ENCODE data around the gene SLC3A2.

The SLC3A2 gene

DNA sequence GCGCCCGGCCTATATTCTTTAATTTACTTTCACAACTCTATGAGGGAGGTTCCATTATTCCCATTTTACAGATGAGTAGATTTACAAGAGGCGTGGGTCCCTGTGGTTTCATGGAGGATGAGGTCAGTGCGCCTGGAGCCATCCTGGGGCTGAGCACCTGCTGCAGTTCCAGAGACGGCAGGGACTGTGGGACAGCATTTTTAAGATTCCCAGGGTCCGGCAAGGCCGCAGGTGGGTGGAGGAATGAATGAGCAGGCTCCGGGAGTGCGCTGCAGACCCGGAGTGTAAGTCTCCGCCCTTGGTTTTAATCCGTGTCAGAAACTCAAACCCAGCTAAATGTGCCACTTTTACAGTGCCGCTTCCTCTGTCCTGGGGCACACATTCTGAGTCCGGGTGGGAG lies 44.6 kb downstream of the SLC3A2 start:
- no peaks in the 10 kb centered on the region for H3K27me3 ChIP-seq (ENCODE audit: control insufficient read depth, insufficient read depth, low read length)
- H3K27ac ChIP-seq: no peak overlapping the region
- H3K9me3 ChIP-seq (ENCODE audit: control insufficient read depth, low read length): no peaks in the 10 kb centered on the region
- TF ChIP-seq, protein P1, sequence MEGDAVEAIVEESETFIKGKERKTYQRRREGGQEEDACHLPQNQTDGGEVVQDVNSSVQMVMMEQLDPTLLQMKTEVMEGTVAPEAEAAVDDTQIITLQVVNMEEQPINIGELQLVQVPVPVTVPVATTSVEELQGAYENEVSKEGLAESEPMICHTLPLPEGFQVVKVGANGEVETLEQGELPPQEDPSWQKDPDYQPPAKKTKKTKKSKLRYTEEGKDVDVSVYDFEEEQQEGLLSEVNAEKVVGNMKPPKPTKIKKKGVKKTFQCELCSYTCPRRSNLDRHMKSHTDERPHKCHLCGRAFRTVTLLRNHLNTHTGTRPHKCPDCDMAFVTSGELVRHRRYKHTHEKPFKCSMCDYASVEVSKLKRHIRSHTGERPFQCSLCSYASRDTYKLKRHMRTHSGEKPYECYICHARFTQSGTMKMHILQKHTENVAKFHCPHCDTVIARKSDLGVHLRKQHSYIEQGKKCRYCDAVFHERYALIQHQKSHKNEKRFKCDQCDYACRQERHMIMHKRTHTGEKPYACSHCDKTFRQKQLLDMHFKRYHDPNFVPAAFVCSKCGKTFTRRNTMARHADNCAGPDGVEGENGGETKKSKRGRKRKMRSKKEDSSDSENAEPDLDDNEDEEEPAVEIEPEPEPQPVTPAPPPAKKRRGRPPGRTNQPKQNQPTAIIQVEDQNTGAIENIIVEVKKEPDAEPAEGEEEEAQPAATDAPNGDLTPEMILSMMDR (IDR thresholded peaks at IDR 0.05): no peak
- H3K4me1 ChIP-seq: peaks cover 5% of the 10 kb centered on the region
- H3K4me3 ChIP-seq (ENCODE audit: low read depth, low read length): no peak overlapping the region
- H2AFZ ChIP-seq: no peak overlapping the region
- no peaks in the 10 kb centered on the region for H3K79me2 ChIP-seq
- H3K4me2 ChIP-seq (ENCODE audit: low read length): peak overlapping the region; percentile 62
- no peaks in the 10 kb centered on the region for H3K36me3 ChIP-seq (ENCODE audit: control insufficient read depth, insufficient read depth, low read length)
- no peak overlapping the region for H3K9ac ChIP-seq

- no peaks in the 10 kb centered on the region for H3K9me3 ChIP-seq (ENCODE audit: control insufficient read depth, low read length)
- TF ChIP-seq, protein P1 (IDR thresholded peaks at IDR 0.05): no peak
- H3K36me3 ChIP-seq (ENCODE audit: control insufficient read depth, insufficient read depth, low read length): no peaks in the 10 kb centered on the region
- peak overlapping the region; percentile 76 for H2AFZ ChIP-seq
- no peak overlapping the region for H3K27ac ChIP-seq
- H3K9ac ChIP-seq: no peak overlapping the region
- H3K79me2 ChIP-seq: no peaks in the 10 kb centered on the region
- peaks cover 5% of the 10 kb centered on the region for H3K4me1 ChIP-seq
- H3K4me2 ChIP-seq (ENCODE audit: low read length): peak overlapping the region; percentile 62
- H3K27me3 ChIP-seq (ENCODE audit: control insufficient read depth, insufficient read depth, low read length): no peaks in the 10 kb centered on the region
- peak overlapping the region; percentile 31 for H3K4me3 ChIP-seq (ENCODE audit: low read depth, low read length)
Measured at GRCh38 chr11:62925745-62926679, 45.3 kb downstream of the SLC3A2 start.

DNA sequence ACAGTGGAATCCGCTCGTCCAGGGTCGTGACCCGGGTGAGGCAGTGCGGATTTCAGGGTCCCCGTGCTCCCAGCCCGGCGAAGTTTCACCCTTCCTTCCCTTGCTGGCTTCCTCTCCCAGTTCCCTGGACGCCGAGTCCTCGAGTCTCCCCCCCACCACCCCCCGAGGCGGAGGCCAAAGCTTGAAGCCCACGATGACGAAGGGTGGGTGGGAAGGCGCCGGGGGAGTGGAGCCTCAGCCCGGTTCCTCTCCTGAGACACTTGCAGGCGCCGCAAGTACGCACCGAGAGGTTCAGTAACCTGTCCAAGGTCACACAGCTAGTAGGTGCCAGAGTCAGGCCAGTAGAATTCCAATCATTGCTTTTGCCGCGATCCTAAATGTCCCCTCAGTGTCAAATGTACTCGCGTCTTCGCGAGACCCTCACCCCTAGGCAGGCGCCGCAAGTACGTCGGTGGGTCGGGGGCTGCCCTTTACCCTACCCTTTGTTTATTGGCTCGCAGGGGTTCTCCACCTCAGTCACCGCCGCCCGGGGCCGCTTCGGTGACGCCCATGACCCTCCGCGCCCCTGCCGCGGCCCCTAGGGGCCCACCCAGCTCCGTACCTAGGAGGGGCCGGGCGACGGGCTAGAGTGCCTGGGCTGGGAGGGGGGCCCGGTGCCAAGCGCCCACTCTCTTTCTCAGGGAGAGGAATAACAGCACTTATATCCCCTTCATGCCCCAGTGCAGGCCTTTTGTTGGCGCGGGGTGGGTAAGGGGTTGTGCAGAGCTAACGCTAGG lies 46.2 kb downstream of the SLC3A2 start:
- Histone ChIP-seq H2AFZ (peak overlapping the region; percentile 76), H3K9ac (no peak overlapping the region), H3K36me3 (ENCODE audit: control insufficient read depth, insufficient read depth, low read length) (no peaks in the 10 kb centered on the region), H3K27ac (no peak overlapping the region), H3K4me1 (peaks cover 5% of the 10 kb centered on the region), H3K79me2 (no peaks in the 10 kb centered on the region), H3K4me3 (ENCODE audit: low read depth, low read length) (no peak overlapping the region), H3K4me2 (ENCODE audit: low read length) (peak overlapping the region; percentile 62), H3K9me3 (ENCODE audit: control insufficient read depth, low read length) (no peaks in the 10 kb centered on the region), H3K27me3 (ENCODE audit: control insufficient read depth, insufficient read depth, low read length) (no peaks in the 10 kb centered on the region)
- TF ChIP-seq, protein P1 (IDR thresholded peaks at IDR 0.05): no peak

- no peak overlapping the region for H3K4me2 ChIP-seq (ENCODE audit: low read length)
- H3K9ac ChIP-seq: no peak overlapping the region
- H3K27ac ChIP-seq: no peak overlapping the region
- no peaks in the 10 kb centered on the region for H3K27me3 ChIP-seq (ENCODE audit: control insufficient read depth, insufficient read depth, low read length)
- H2AFZ ChIP-seq: no peak overlapping the region
- no peaks in the 10 kb centered on the region for H3K79me2 ChIP-seq
- H3K4me1 ChIP-seq: no peaks in the 10 kb centered on the region
- no peak overlapping the region for H3K4me3 ChIP-seq (ENCODE audit: low read depth, low read length)
- H3K9me3 ChIP-seq (ENCODE audit: control insufficient read depth, low read length): no peaks in the 10 kb centered on the region
- H3K36me3 ChIP-seq (ENCODE audit: control insufficient read depth, insufficient read depth, low read length): no peaks in the 10 kb centered on the region
- TF ChIP-seq, protein P1 (IDR thresholded peaks at IDR 0.05): no peak
Measured at GRCh38 chr11:62928011-62928410, 47.3 kb downstream of the SLC3A2 start.

All from parathyroid adenoma (tissue), 2 donors.